Fibroblast of peridontal ligament (primary cell): ENCODE measurements around the gene HSPE1.
"Not testable (repeated sequence)": the region's sequence is repeated elsewhere in the genome, so short reads cannot be mapped to it uniquely, and the experiment has no call there.

ENCODE experiments used
- DNase-seq: peaks from one replicate; pipeline ENCODE4 v3.0.0-alpha.2; 2010; ENCODE audit errors: extremely low read depth

The HSPE1 gene

GRCh38 chr2:197499594-197500502 lies at the start of gene HSPE1, which contains the start of gene HSPD1:
Gene HSPE1 (plus strand): TSS chr2:197500379. CDS start chr2:197500437, 58 bp downstream.
Gene HSPD1 (minus strand): TSS chr2:197499840. CDS start chr2:197498848, 992 bp downstream.
- peak; percentile 100 for DNase-seq

- no peak for DNase-seq
These were observed 49.7 kb upstream of the HSPE1 start for GRCh38 chr2:197450465-197450864.

GRCh38 chr2:197450935-197451358 lies 49.2 kb upstream of the HSPE1 start:
- not testable (repeated sequence) for DNase-seq

GRCh38 chr2:197452754-197453122 lies 47.4 kb upstream of the HSPE1 start:
- DNase-seq = no peak

- peak; percentile 99 for DNase-seq
These were observed 46.9 kb upstream of the HSPE1 start, which contains the start of gene COQ10B for GRCh38 chr2:197453123-197453913. Gene COQ10B (plus strand): TSS chr2:197453552. CDS start chr2:197453561, 9 bp downstream.

- peak; percentile 94 for DNase-seq
These were observed 46.2 kb upstream of the HSPE1 start for GRCh38 chr2:197453914-197454398.

- DNase-seq = no peak
These were observed 45.3 kb upstream of the HSPE1 start for GRCh38 chr2:197454923-197455322.

GRCh38 chr2:197455428-197455827 lies 44.8 kb upstream of the HSPE1 start:
- no peak for DNase-seq

GRCh38 chr2:197460649-197461048 lies 39.5 kb upstream of the HSPE1 start:
- DNase-seq = no peak

- peak; percentile 35 for DNase-seq
These were observed 39.1 kb upstream of the HSPE1 start for GRCh38 chr2:197461057-197461456.

- DNase-seq = no peak
These were observed 36.0 kb upstream of the HSPE1 start for GRCh38 chr2:197464175-197464574.

- no peak for DNase-seq
These were observed 28.0 kb upstream of the HSPE1 start for GRCh38 chr2:197472166-197472565.

GRCh38 chr2:197477797-197478196 lies 22.4 kb upstream of the HSPE1 start:
- DNase-seq = no peak

GRCh38 chr2:197480165-197481036 lies 19.8 kb upstream of the HSPE1 start:
- DNase-seq = no peak

GRCh38 chr2:197484248-197484647 lies 15.9 kb upstream of the HSPE1 start:
- not testable (repeated sequence) for DNase-seq

GRCh38 chr2:197486175-197486574 lies 14.0 kb upstream of the HSPE1 start:
- DNase-seq = no peak

GRCh38 chr2:197487385-197487784 lies 12.8 kb upstream of the HSPE1 start:
- DNase-seq = no peak

GRCh38 chr2:197495433-197496134 lies 4.6 kb upstream of the HSPE1 start:
- no peak for DNase-seq

- no peak for DNase-seq
These were observed 3.5 kb upstream of the HSPE1 start for GRCh38 chr2:197496695-197497094.

GRCh38 chr2:197497326-197497725 lies 2.9 kb upstream of the HSPE1 start:
- DNase-seq = no peak
